ENCODE results near the gene TEAD1. TPM values are rescaled to one million over a fixed set of nuclear protein-coding genes. Genes with fewer than 3 reads are reported as not detected.

TEAD1 gene
- total and polyA plus RNA-seq, 10 of the 15 experiments (the other 5 are each of a cell fraction or from before 2014, with no cell fraction given) = 0.01 to 0.59 (median 0.04) TPM; not detected in 6

- in situ Hi-C loops (cut with MboI) (no loop called here), intact Hi-C loops (cut with micrococcal nuclease; ENCODE audit: unreplicated experiment) (no loop called here)
- no peak overlapping the region for H3K27ac ChIP-seq (ENCODE audit: control insufficient read depth, insufficient read depth)
- TF ChIP-seq PRDM15 (CRISPR knock-in tag; IDR thresholded peaks at IDR 0.05) (no peak), CBX3 (IDR thresholded peaks at IDR 0.05; ENCODE audit: borderline replicate concordance, low read depth) (no peak), HDAC2 (IDR thresholded peaks at IDR 0.05) (no peak)
- FAIRE-seq = no peak
- SMC1A ChIA-PET (ENCODE audit: uncharacterized antibody, unreplicated experiment) = no interaction called here
- H3K9ac ChIP-seq (ENCODE audit: control insufficient read depth, insufficient read depth, low read length) = no peak overlapping the region
- no peaks in the 10 kb centered on the region for H3K4me1 ChIP-seq (ENCODE audit: control insufficient read depth, insufficient read depth, low read length)
- no peak overlapping the region for H2AFZ ChIP-seq (ENCODE audit: control insufficient read depth, low read depth, low read length)
- no peaks in the 10 kb centered on the region for H4K20me1 ChIP-seq (ENCODE audit: control insufficient read depth, insufficient read depth)
- no TSS peak for BruUV-seq (replicated peaks)
- WGBS (ENCODE audit: insufficient coverage, insufficient replicate concordance, low lambda C conversion rate, missing lambda C conversion rate) = 38% methylated on average over 4 of the region's 4 CpGs
- POLR2A ChIA-PET = no interaction called here
- CTCF ChIA-PET = interaction anchor here (1.2 to 1.4 kb wide), 2 partner anchors 66 to 492 kb away, joined by 3 to 5 read pairs; no protein-coding TSS in a partner anchor
- RAD21 ChIA-PET (ENCODE audit: unreplicated experiment) = no interaction called here
- H3K4me2 ChIP-seq (ENCODE audit: control insufficient read depth, insufficient read depth) = no peak overlapping the region
- H3K4me3 ChIP-seq = no peak overlapping the region
- ATAC-seq = no peak
- no peaks in the 10 kb centered on the region; a peak in 1 of 4 replicates for H3K27me3 ChIP-seq (replicated peaks in 1 of 2; ENCODE audit: control insufficient read depth in 2 of 2, insufficient read depth in 2 of 2, low read length in 1 of 2)
- H3K36me3 ChIP-seq (ENCODE audit: control insufficient read depth in 2 of 2, insufficient read depth in 2 of 2, low read length in 1 of 2) = no peaks in the 10 kb centered on the region
- no peaks in the 10 kb centered on the region for H3K79me2 ChIP-seq (ENCODE audit: control insufficient read depth, insufficient read depth, low read length)
- no peaks in the 10 kb centered on the region for H3K9me3 ChIP-seq (replicated peaks; ENCODE audit: control insufficient read depth, insufficient read depth, low read length)
- no peak for DNase-seq (ENCODE audit: low read depth, low spot score)
These were observed 148.3 kb downstream of the TEAD1 start for GRCh38 chr11:12822392-12823022.
